K562 (cell line): ENCODE measurements around the gene MYO1D. TPM values are rescaled to one million over a fixed set of nuclear protein-coding genes. Genes with fewer than 3 reads are reported as not detected.

ENCODE experiments used
- ATAC-seq: fragments of 200-7000 bp; cut with Tn5 transposase; 3 replicates; pipeline ENCODE4 v1.9.1; 2020; ENCODE audit warnings: moderate library complexity
- BruUV-seq: library from RNA; stranded (reverse); fragments of 400-500 nt; replicated peaks from 2 replicates; lab custom pipeline; 2021; lab: Mats Ljungman, UMichigan
- CTCF ChIA-PET: fragments of 300-600 bp; formaldehyde crosslinking; extraction: SDS; loops from one replicate; lab custom pipeline; 2021; ENCODE audit warnings: low intra/inter-chr PET ratio; lab: Yijun Ruan, JAX
- POLR2A ChIA-PET: fragments of 300-600, 350-650 bp; sonication (Branson Sonifier 250); formaldehyde crosslinking; extraction: SDS; loops from one replicate; lab custom pipeline; 2021; ENCODE audit warnings: antibody characterized with exemption, inconsistent platforms; lab: Yijun Ruan, JAX
- DNase-seq, 4 experiments: peaks; one replicate each; pipeline versions ENCODE4 v3.0.0 to v3.0.0-alpha.2; 2011 to 2018; ENCODE audit warnings: low spot score in 3 of 4, mixed read lengths in 3 of 4; ENCODE audit errors: extremely low read depth in 1 of 4
- FAIRE-seq: peaks from 2 replicates; lab custom pipeline; 2011; peaks lifted over from hg19 to GRCh38; lab: Jason Lieb, UNC
- H2AFZ ChIP-seq: 2 replicates; pipeline ENCODE4 v1.6.0; 2011; ENCODE audit warnings: low read depth, low read length, control low read depth, inconsistent platforms
- H3K27ac ChIP-seq: fragments of 200-600 bp; 3 replicates; pipeline ENCODE4 v1.8.0; 2011; ENCODE audit warnings: low read depth, mild to moderate bottlenecking, control low read depth, inconsistent platforms, low read length, moderate library complexity, mixed read lengths; ENCODE audit errors: extremely low read depth
- H3K27me3 ChIP-seq, 2 experiments: fragments of 300-600 bp in 1 of 2; 2 replicates in 1 of 2; 3 replicates in 1 of 2; pipeline versions ENCODE4 v1.6.0 to v1.8.0; 2011; ENCODE audit warnings: inconsistent platforms in 2 of 2, low read length in 2 of 2, mild to moderate bottlenecking in 1 of 2, mixed read lengths in 1 of 2, moderate library complexity in 1 of 2; ENCODE audit not compliant: control insufficient read depth in 2 of 2, insufficient read depth in 2 of 2
- H3K36me3 ChIP-seq: fragments of 300-600 bp; 3 replicates; pipeline ENCODE4 v1.8.0; 2011; ENCODE audit warnings: mild to moderate bottlenecking, low read length, inconsistent platforms; ENCODE audit not compliant: control insufficient read depth, insufficient read depth
- H3K4me1 ChIP-seq, 2 experiments: fragments of 200-600 bp in 1 of 2; replicated peaks in 1 of 2; 2 replicates in 1 of 2; 3 replicates in 1 of 2; pipeline versions ENCODE4 v1.5.1 to v1.8.0; 2011; ENCODE audit warnings: inconsistent platforms in 2 of 2, low read length in 2 of 2, mild to moderate bottlenecking in 1 of 2, mixed read lengths in 1 of 2, moderate library complexity in 1 of 2; ENCODE audit not compliant: control insufficient read depth in 2 of 2, insufficient read depth in 2 of 2
- H3K4me2 ChIP-seq: 2 replicates; pipeline ENCODE4 v1.6.1; 2011; ENCODE audit warnings: low read length, control low read depth, inconsistent platforms, mixed read lengths; ENCODE audit not compliant: insufficient read depth
- H3K4me3 ChIP-seq: fragments of 200-600 bp; sonication (generic), shearing (Covaris generic); 2 replicates; pipeline ENCODE4 v1.5.1; 2016; ENCODE audit warnings: control low read depth, inconsistent platforms
- H3K79me2 ChIP-seq: fragments of 200-600 bp; 3 replicates; pipeline ENCODE4 v1.8.0; 2011; ENCODE audit warnings: low read length, inconsistent platforms; ENCODE audit not compliant: control insufficient read depth, insufficient read depth
- H3K9ac ChIP-seq, 2 experiments: 2 replicates each; pipeline versions ENCODE4 v1.6.0 to v1.6.1; 2011; ENCODE audit warnings: low read depth in 2 of 2, low read length in 2 of 2, control low read depth in 1 of 2, inconsistent platforms in 1 of 2, mild to moderate bottlenecking in 1 of 2, mixed read lengths in 1 of 2; ENCODE audit not compliant: insufficient read depth in 1 of 2
- H3K9me1 ChIP-seq: one replicate; pipeline ENCODE4 v1.6.0; 2011; ENCODE audit warnings: inconsistent platforms, mild to moderate bottlenecking, low read length, moderate library complexity; ENCODE audit not compliant: control insufficient read depth, insufficient read depth
- H3K9me3 ChIP-seq: replicated peaks from 2 replicates; pipeline ENCODE4 v1.5.1; 2011; ENCODE audit warnings: low read depth, low read length, inconsistent platforms; ENCODE audit not compliant: control insufficient read depth, insufficient read depth
- H4K20me1 ChIP-seq: replicated peaks from 2 replicates; pipeline ENCODE4 v1.6.1; 2011; ENCODE audit warnings: low read length, inconsistent platforms, mixed read lengths; ENCODE audit not compliant: control insufficient read depth, insufficient read depth
- AFF1 ChIP-seq, 2 experiments: fragments of 450-650 bp; IDR thresholded peaks; 2 replicates each; pipeline ENCODE4 v1.6.1; 2018; ENCODE audit warnings: mild to moderate bottlenecking in 2 of 2, low read depth in 1 of 2; ENCODE audit not compliant: partially characterized antibody in 2 of 2
- ARID1B ChIP-seq: fragments of 450-650 bp; IDR thresholded peaks from 2 replicates; pipeline ENCODE4 v1.6.1; 2016; ENCODE audit warnings: antibody characterized with exemption, mild to moderate bottlenecking, inconsistent platforms
- DMBX1 ChIP-seq: fragments of 250-450 bp; sonication (Bioruptor Pico); IDR thresholded peaks from 2 replicates; pipeline ENCODE4 v1.8.0; 2022; ENCODE audit warnings: inconsistent platforms, mild to moderate bottlenecking, moderate library complexity, borderline replicate concordance
- DPF2 ChIP-seq: fragments of 450-650 bp; IDR thresholded peaks from 2 replicates; pipeline ENCODE4 v1.6.1; 2016
- FOXM1 ChIP-seq, 2 experiments: fragments of 450-650 bp in 1 of 2; sonication (generic) in 1 of 2; formaldehyde crosslinking in 1 of 2; IDR thresholded peaks; 2 replicates each; pipeline versions ENCODE4 v1.6.1 to v1.9.0; 2017 to 2022; ENCODE audit warnings: low read depth in 2 of 2, mild to moderate bottlenecking in 2 of 2, missing genetic modification reagents in 1 of 2, moderate library complexity in 1 of 2
- SIRT6 ChIP-seq: IDR thresholded peaks from one replicate; pipeline ENCODE4 v1.6.1; 2012; ENCODE audit warnings: low read depth, mild to moderate bottlenecking, control low read depth, inconsistent platforms, low read length, moderate library complexity
- ZEB2 ChIP-seq: fragments of 450-650 bp; IDR thresholded peaks from 2 replicates; pipeline ENCODE4 v1.6.1; 2016
- ZNF24 ChIP-seq: fragments of 450-650 bp; IDR thresholded peaks from 2 replicates; pipeline ENCODE4 v1.6.1; 2016
- ZNF780A ChIP-seq: fragments of 250-450 bp; sonication (Bioruptor Pico); IDR thresholded peaks from 2 replicates; pipeline ENCODE4 v1.5.0; 2021; ENCODE audit warnings: mild to moderate bottlenecking
- WGBS: fragments of 100-300 bp; shearing (Covaris generic); methylation state at CpG from one replicate; pipeline ENCODE4 v1.1.6; 2016; ENCODE audit warnings: low coverage, mixed read lengths; ENCODE audit not compliant: insufficient coverage; ENCODE audit errors: missing lambda C conversion rate; 5-methylcytosine and 5-hydroxymethylcytosine counted together
- in situ Hi-C: fragments of 300-500 bp; cut with MboI; formaldehyde crosslinking; loops from 4 replicates; pipeline ENCODE4 v1.15.0; 2018; ENCODE audit warnings: inconsistent platforms, mixed read lengths
- intact Hi-C: fragments of 100-400 bp; cut with micrococcal nuclease; formaldehyde crosslinking; loops from 2 replicates; pipeline ENCODE4 v1.14.2; 2022
- polyA plus RNA-seq, 8 experiments: library from polyadenylated mRNA; depleted of rRNA in 4 of 8; stranded (reverse) in 5 of 8; unstranded in 3 of 8; fragments of >200 nt; fragmentation: Nextera tagmentation in 2 of 8; fragmentation: Illumina TruSeq in 1 of 8; extraction: Ambion mirVana in 2 of 8; extraction: Trizol in 1 of 8; gene quantifications; 2 replicates each; pipeline versions ENCODE4 v1.2.1 to v1.2.3, GENCODE V29; 2011 to 2014; ENCODE audit warnings: inconsistent platforms in 1 of 8, missing spikeins in 1 of 8
- total RNA-seq, 7 experiments: library from RNA; depleted of rRNA in 6 of 7; stranded (reverse); fragments of >200 nt in 6 of 7; fragmentation: Illumina TruSeq in 2 of 7; extraction: Trizol in 2 of 7; gene quantifications; 2 replicates each; pipeline versions ENCODE4 v1.2.1 to v1.2.3, GENCODE V29; 2011 to 2021; ENCODE audit warnings: low replicate concordance in 1 of 7

The MYO1D gene
- total and polyA plus RNA-seq, 9 of the 15 experiments (the other 6 are each of a cell fraction or from before 2014, with no cell fraction given) = 2.1 to 71.2 (median 45.4) TPM

- TF ChIP-seq ZEB2 (0 out of 2 replicates have a peak, but pooled peaks have one; percentile 49), ZNF24 (no peak), DPF2 (peak; percentile 52; the same call in 1 of the 2 replicates), ZNF780A (no peak), ARID1B (peak; percentile 56; the same call in 1 of the 2 replicates), SIRT6 (no peak), DMBX1 (CRISPR knock-in tag) (0 out of 2 replicates have a peak, but pooled peaks have one; percentile 15)
Measured at GRCh38 chr17:32910769-32911168, 33.8 kb upstream of the MYO1D start (continued).

- H3K27ac ChIP-seq = peak overlapping the region; percentile 73
- H4K20me1 ChIP-seq = no peaks in the 10 kb centered on the region
- H3K4me1 ChIP-seq = peaks cover 10 to 48% of the 10 kb centered on the region in 2 experiments; a peak in 4 of 5 replicates
- H3K27me3 ChIP-seq = no peaks in the 10 kb centered on the region
- BruUV-seq = no TSS peak
- H2AFZ ChIP-seq = peak overlapping the region; percentile 93
- H3K4me3 ChIP-seq = no peak overlapping the region
- ChIA-PET POLR2A (interaction anchor here (0.5 to 3.7 kb wide), 5 partner anchors 10 to 418 kb away, joined by 3 to 23 read pairs (median 5); partner anchors contain the start of genes MYO1D and TMEM98), CTCF (interaction anchor here (0.5 to 1.9 kb wide), 3 partner anchors 126 to 420 kb away, joined by 3 to 7 read pairs (median 7); no protein-coding TSS in a partner anchor)
- H3K36me3 ChIP-seq = no peaks in the 10 kb centered on the region
- peak overlapping the region; percentile 39 to 45; a peak in 3 of 4 replicates for H3K9ac ChIP-seq
- no peaks in the 10 kb centered on the region for H3K9me1 ChIP-seq
- H3K4me2 ChIP-seq = peak overlapping the region; percentile 47
- no peaks in the 10 kb centered on the region for H3K79me2 ChIP-seq
- no peaks in the 10 kb centered on the region; the same call in 1 of the 2 replicates for H3K9me3 ChIP-seq
- intact Hi-C loops (loop anchor here (1.0 kb wide), 2 partner anchors 33 to 127 kb away; partner anchors contain the start of gene MYO1D), in situ Hi-C loops (loop anchor here (10.0 kb wide), 1 partner anchor 125 kb away; no protein-coding TSS in a partner anchor)
- FAIRE-seq (peak; percentile 99), DNase-seq (peak; percentile 74 to 94 (median 78)), ATAC-seq (peak; percentile 77)
- WGBS = 21% methylated on average over 4 of the region's 4 CpGs
- no peak for TF ChIP-seq FOXM1 (IDR thresholded peaks at IDR 0.05; ENCODE audit: low read depth)
- no peak for TF ChIP-seq FOXM1 (CRISPR knock-in tag; IDR thresholded peaks at IDR 0.05; ENCODE audit: low read depth)
- TF ChIP-seq AFF1 (IDR thresholded peaks at IDR 0.05; ENCODE audit: low read depth in 1 of 2, partially characterized antibody in 2 of 2) = peak in 1 of 2 experiments; percentile 35
Measured at GRCh38 chr17:32909787-32910369, 33.0 kb upstream of the MYO1D start.
